NCI-H146 (cell line): ENCODE data around the gene SERPINI1.

Experiments
- DNase-seq: peaks from one replicate; lab custom pipeline; 2025; lab: John Stamatoyannopoulos, UW

Gene SERPINI1

GRCh38 chr3:167735233-167736138, at the start of gene SERPINI1:
SERPINI1 (plus strand) TSS chr3:167735721; CDS start chr3:167789129, 53,408 bp downstream.
- DNase-seq = peak; percentile 99

GRCh38 chr3:167691366-167691765, 44.2 kb upstream of the SERPINI1 start:
- no peak for DNase-seq

GRCh38 chr3:167694121-167694520, 41.4 kb upstream of the SERPINI1 start:
- DNase-seq = no peak

- no peak for DNase-seq
Measured at GRCh38 chr3:167700046-167700445, 35.5 kb upstream of the SERPINI1 start.

- DNase-seq = no peak
Measured at GRCh38 chr3:167700926-167701325, 34.6 kb upstream of the SERPINI1 start.

- DNase-seq = no peak
Measured at GRCh38 chr3:167705840-167706239, 29.7 kb upstream of the SERPINI1 start.

- no peak for DNase-seq
Measured at GRCh38 chr3:167709690-167710089, 25.8 kb upstream of the SERPINI1 start.

GRCh38 chr3:167710552-167710951, 25.0 kb upstream of the SERPINI1 start:
- DNase-seq = no peak

GRCh38 chr3:167711439-167711838, 24.1 kb upstream of the SERPINI1 start:
- no peak for DNase-seq

GRCh38 chr3:167712445-167712844, 23.1 kb upstream of the SERPINI1 start:
- DNase-seq = no peak

- DNase-seq = no peak
Measured at GRCh38 chr3:167714871-167715270, 20.6 kb upstream of the SERPINI1 start.

GRCh38 chr3:167716920-167717319, 18.6 kb upstream of the SERPINI1 start:
- DNase-seq = peak; percentile 24

GRCh38 chr3:167718582-167718981, 16.9 kb upstream of the SERPINI1 start:
- no peak for DNase-seq

GRCh38 chr3:167723025-167723512, 12.5 kb upstream of the SERPINI1 start:
- DNase-seq = no peak

GRCh38 chr3:167723872-167724271, 11.6 kb upstream of the SERPINI1 start:
- DNase-seq = no peak

- no peak for DNase-seq
Measured at GRCh38 chr3:167728176-167728575, 7.3 kb upstream of the SERPINI1 start.

- no peak for DNase-seq
Measured at GRCh38 chr3:167728632-167729323, 6.7 kb upstream of the SERPINI1 start.

- DNase-seq = no peak
Measured at GRCh38 chr3:167729591-167729990, 5.9 kb upstream of the SERPINI1 start.

- DNase-seq = no peak
Measured at GRCh38 chr3:167731393-167731792, 4.1 kb upstream of the SERPINI1 start.

GRCh38 chr3:167732313-167733065, 3.0 kb upstream of the SERPINI1 start:
- DNase-seq = no peak

GRCh38 chr3:167733961-167734497, 1.5 kb upstream of the SERPINI1 start:
- peak; percentile 47 for DNase-seq
